ENCODE data around the gene NISCH. TPM values are rescaled to one million over a fixed set of nuclear protein-coding genes. Genes with fewer than 3 reads are reported as not detected.

NISCH gene
- total RNA-seq, 1 experiment from 2014 or later = 85.0 TPM

DNA sequence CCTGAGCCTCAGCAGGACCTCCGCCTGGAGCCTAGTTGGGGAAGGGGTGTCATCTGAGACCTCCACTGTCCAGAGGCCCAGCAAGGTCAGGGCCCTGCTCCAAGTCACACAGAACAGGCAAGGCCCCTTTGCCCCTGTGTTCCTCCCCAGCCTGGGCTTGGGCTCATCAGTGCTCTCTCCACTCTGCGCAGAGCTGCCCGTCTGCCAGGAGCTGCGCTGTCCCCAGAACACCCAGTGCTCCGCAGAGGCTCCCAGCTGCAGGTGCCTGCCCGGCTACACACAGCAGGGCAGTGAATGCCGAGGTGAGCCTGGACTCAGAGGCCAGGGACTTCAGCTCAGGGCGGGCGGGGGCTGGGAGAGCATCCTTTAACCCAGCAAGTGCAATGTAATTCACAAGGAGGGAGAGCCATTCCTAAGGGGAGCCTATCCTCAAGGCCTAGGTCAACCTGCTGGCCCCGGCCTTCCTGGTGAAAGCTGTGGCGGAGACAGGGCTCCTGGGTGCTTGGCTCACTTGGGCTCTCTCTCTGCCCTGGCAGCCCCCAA is 47.5 kb downstream of the NISCH start:
- no peak overlapping the region for H3K27ac Mint-ChIP-seq
- DNase-seq (ENCODE audit: low spot score) (no peak), ATAC-seq (peak; percentile 14; the same call in 1 of the 2 replicates)
- no peaks in the 10 kb centered on the region for H3K36me3 Mint-ChIP-seq
- peaks cover 2% of the 10 kb centered on the region; the same call in 1 of the 2 replicates for H3K4me1 Mint-ChIP-seq
- TF ChIP-seq, protein P1, sequence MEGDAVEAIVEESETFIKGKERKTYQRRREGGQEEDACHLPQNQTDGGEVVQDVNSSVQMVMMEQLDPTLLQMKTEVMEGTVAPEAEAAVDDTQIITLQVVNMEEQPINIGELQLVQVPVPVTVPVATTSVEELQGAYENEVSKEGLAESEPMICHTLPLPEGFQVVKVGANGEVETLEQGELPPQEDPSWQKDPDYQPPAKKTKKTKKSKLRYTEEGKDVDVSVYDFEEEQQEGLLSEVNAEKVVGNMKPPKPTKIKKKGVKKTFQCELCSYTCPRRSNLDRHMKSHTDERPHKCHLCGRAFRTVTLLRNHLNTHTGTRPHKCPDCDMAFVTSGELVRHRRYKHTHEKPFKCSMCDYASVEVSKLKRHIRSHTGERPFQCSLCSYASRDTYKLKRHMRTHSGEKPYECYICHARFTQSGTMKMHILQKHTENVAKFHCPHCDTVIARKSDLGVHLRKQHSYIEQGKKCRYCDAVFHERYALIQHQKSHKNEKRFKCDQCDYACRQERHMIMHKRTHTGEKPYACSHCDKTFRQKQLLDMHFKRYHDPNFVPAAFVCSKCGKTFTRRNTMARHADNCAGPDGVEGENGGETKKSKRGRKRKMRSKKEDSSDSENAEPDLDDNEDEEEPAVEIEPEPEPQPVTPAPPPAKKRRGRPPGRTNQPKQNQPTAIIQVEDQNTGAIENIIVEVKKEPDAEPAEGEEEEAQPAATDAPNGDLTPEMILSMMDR (IDR thresholded peaks at IDR 0.05) = no peak
- TF ChIP-seq, protein P2, sequence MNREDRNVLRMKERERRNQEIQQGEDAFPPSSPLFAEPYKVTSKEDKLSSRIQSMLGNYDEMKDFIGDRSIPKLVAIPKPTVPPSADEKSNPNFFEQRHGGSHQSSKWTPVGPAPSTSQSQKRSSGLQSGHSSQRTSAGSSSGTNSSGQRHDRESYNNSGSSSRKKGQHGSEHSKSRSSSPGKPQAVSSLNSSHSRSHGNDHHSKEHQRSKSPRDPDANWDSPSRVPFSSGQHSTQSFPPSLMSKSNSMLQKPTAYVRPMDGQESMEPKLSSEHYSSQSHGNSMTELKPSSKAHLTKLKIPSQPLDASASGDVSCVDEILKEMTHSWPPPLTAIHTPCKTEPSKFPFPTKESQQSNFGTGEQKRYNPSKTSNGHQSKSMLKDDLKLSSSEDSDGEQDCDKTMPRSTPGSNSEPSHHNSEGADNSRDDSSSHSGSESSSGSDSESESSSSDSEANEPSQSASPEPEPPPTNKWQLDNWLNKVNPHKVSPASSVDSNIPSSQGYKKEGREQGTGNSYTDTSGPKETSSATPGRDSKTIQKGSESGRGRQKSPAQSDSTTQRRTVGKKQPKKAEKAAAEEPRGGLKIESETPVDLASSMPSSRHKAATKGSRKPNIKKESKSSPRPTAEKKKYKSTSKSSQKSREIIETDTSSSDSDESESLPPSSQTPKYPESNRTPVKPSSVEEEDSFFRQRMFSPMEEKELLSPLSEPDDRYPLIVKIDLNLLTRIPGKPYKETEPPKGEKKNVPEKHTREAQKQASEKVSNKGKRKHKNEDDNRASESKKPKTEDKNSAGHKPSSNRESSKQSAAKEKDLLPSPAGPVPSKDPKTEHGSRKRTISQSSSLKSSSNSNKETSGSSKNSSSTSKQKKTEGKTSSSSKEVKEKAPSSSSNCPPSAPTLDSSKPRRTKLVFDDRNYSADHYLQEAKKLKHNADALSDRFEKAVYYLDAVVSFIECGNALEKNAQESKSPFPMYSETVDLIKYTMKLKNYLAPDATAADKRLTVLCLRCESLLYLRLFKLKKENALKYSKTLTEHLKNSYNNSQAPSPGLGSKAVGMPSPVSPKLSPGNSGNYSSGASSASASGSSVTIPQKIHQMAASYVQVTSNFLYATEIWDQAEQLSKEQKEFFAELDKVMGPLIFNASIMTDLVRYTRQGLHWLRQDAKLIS (CRISPR knock-in tag; IDR thresholded peaks at IDR 0.05; ENCODE audit: borderline replicate concordance) = no peak
- TF ChIP-seq FOXK1 (CRISPR knock-in tag; IDR thresholded peaks at IDR 0.05) = no peak
- no peak for TF ChIP-seq ATF1 (CRISPR knock-in tag; IDR thresholded peaks at IDR 0.05)
- TF ChIP-seq CREB1 (CRISPR knock-in tag; IDR thresholded peaks at IDR 0.05) = no peak
- no peak for TF ChIP-seq NFYB (CRISPR knock-in tag; conservative IDR thresholded peaks at IDR 0.05; ENCODE audit: low read depth)
- no peak for TF ChIP-seq ZNF396 (CRISPR knock-in tag; IDR thresholded peaks at IDR 0.05; ENCODE audit: borderline replicate concordance)
- TF ChIP-seq, protein P3, sequence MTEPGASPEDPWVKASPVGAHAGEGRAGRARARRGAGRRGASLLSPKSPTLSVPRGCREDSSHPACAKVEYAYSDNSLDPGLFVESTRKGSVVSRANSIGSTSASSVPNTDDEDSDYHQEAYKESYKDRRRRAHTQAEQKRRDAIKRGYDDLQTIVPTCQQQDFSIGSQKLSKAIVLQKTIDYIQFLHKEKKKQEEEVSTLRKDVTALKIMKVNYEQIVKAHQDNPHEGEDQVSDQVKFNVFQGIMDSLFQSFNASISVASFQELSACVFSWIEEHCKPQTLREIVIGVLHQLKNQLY (CRISPR knock-in tag; IDR thresholded peaks at IDR 0.05) = no peak
- no peak for TF ChIP-seq ZNF416 (CRISPR knock-in tag; IDR thresholded peaks at IDR 0.05)
- TF ChIP-seq KAT7 (CRISPR knock-in tag; IDR thresholded peaks at IDR 0.05; ENCODE audit: borderline replicate concordance) = no peak
- TF ChIP-seq, protein P4, sequence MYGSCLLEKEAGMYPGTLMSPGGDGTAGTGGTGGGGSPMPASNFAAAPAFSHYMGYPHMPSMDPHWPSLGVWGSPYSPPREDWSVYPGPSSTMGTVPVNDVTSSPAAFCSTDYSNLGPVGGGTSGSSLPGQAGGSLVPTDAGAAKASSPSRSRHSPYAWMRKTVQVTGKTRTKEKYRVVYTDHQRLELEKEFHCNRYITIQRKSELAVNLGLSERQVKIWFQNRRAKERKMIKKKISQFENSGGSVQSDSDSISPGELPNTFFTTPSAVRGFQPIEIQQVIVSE (CRISPR knock-in tag; IDR thresholded peaks at IDR 0.05; ENCODE audit: borderline replicate concordance) = no peak
- H3K9me3 Mint-ChIP-seq = no peaks in the 10 kb centered on the region
- no peaks in the 10 kb centered on the region; the same call in 1 of the 2 replicates for H3K27me3 Mint-ChIP-seq (ENCODE audit: low read depth)
- ChIA-PET CTCF (interaction anchor here (0.5 to 1.6 kb wide), 3 partner anchors 9 to 118 kb away, joined by 3 to 5 read pairs (median 4); no protein-coding TSS in a partner anchor), POLR2A (no interaction called here)
- H3K4me3 Mint-ChIP-seq = no peak overlapping the region

DNA sequence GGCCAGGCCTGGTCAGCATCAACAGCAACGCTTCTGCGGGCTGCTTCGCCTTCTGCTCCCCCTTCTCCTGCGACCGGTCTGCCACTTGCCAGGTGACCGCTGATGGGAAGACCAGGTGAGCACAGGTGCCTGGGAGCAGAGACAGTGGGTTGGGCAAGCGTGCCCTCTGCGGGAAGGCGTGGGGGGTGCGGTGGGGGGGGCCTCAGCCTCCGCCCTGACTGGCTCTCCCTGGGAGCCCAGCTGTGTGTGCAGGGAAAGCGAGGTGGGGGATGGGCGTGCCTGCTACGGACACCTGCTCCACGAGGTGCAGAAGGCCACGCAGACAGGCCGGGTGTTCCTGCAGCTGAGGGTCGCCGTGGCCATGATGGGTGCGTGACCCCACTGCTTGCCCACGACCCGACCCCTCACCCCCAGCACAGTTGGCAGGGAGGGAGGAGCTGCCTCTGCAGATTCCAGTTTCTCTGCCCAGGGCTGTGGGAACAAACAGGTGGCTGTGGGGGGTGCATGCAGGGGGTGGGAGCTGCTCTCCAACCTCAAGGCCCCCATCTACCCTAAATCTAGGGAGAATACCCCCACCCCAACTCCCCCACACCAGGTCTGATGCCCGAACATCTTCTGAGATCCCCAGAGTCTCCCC is 48.5 kb downstream of the NISCH start:
- H3K4me1 Mint-ChIP-seq = peaks cover 2% of the 10 kb centered on the region; the same call in 1 of the 2 replicates
- no peaks in the 10 kb centered on the region for H3K9me3 Mint-ChIP-seq
- H3K27me3 Mint-ChIP-seq (ENCODE audit: low read depth) = no peaks in the 10 kb centered on the region; the same call in 1 of the 2 replicates
- ChIA-PET POLR2A (no interaction called here), CTCF (interaction anchor here (1.0 kb wide), 1 partner anchor 119 kb away, joined by 4 read pairs; no protein-coding TSS in a partner anchor)
- peak; percentile 11; the same call in 1 of the 2 replicates for ATAC-seq
- DNase-seq (ENCODE audit: low spot score) = peak; percentile 34
- no peak overlapping the region for H3K27ac Mint-ChIP-seq
- no peaks in the 10 kb centered on the region for H3K36me3 Mint-ChIP-seq
- no peak overlapping the region for H3K4me3 Mint-ChIP-seq
- TF ChIP-seq JAZF1 (CRISPR knock-in tag; IDR thresholded peaks at IDR 0.05) (no peak), ZNF138 (CRISPR knock-in tag; conservative IDR thresholded peaks at IDR 0.05) (no peak), FOXJ3 (CRISPR knock-in tag; IDR thresholded peaks at IDR 0.05; ENCODE audit: borderline replicate concordance) (no peak)
- TF ChIP-seq, protein P5, sequence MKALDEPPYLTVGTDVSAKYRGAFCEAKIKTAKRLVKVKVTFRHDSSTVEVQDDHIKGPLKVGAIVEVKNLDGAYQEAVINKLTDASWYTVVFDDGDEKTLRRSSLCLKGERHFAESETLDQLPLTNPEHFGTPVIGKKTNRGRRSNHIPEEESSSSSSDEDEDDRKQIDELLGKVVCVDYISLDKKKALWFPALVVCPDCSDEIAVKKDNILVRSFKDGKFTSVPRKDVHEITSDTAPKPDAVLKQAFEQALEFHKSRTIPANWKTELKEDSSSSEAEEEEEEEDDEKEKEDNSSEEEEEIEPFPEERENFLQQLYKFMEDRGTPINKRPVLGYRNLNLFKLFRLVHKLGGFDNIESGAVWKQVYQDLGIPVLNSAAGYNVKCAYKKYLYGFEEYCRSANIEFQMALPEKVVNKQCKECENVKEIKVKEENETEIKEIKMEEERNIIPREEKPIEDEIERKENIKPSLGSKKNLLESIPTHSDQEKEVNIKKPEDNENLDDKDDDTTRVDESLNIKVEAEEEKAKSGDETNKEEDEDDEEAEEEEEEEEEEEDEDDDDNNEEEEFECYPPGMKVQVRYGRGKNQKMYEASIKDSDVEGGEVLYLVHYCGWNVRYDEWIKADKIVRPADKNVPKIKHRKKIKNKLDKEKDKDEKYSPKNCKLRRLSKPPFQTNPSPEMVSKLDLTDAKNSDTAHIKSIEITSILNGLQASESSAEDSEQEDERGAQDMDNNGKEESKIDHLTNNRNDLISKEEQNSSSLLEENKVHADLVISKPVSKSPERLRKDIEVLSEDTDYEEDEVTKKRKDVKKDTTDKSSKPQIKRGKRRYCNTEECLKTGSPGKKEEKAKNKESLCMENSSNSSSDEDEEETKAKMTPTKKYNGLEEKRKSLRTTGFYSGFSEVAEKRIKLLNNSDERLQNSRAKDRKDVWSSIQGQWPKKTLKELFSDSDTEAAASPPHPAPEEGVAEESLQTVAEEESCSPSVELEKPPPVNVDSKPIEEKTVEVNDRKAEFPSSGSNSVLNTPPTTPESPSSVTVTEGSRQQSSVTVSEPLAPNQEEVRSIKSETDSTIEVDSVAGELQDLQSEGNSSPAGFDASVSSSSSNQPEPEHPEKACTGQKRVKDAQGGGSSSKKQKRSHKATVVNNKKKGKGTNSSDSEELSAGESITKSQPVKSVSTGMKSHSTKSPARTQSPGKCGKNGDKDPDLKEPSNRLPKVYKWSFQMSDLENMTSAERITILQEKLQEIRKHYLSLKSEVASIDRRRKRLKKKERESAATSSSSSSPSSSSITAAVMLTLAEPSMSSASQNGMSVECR (CRISPR knock-in tag; IDR thresholded peaks at IDR 0.05; ENCODE audit: borderline replicate concordance) = no peak
- TF ChIP-seq, protein P4 (CRISPR knock-in tag; IDR thresholded peaks at IDR 0.05; ENCODE audit: borderline replicate concordance) = no peak
- TF ChIP-seq, protein P6, sequence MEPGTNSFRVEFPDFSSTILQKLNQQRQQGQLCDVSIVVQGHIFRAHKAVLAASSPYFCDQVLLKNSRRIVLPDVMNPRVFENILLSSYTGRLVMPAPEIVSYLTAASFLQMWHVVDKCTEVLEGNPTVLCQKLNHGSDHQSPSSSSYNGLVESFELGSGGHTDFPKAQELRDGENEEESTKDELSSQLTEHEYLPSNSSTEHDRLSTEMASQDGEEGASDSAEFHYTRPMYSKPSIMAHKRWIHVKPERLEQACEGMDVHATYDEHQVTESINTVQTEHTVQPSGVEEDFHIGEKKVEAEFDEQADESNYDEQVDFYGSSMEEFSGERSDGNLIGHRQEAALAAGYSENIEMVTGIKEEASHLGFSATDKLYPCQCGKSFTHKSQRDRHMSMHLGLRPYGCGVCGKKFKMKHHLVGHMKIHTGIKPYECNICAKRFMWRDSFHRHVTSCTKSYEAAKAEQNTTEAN (CRISPR knock-in tag; IDR thresholded peaks at IDR 0.05) = no peak
